ENCODE measurements around the gene IQSEC1. TPM values are rescaled to one million over a fixed set of nuclear protein-coding genes. Genes with fewer than 3 reads are reported as not detected.

The IQSEC1 gene
- total and polyA plus RNA-seq, 4 experiments from 2014 or later = 11.9 to 82.0 (median 62.3) TPM

DNA sequence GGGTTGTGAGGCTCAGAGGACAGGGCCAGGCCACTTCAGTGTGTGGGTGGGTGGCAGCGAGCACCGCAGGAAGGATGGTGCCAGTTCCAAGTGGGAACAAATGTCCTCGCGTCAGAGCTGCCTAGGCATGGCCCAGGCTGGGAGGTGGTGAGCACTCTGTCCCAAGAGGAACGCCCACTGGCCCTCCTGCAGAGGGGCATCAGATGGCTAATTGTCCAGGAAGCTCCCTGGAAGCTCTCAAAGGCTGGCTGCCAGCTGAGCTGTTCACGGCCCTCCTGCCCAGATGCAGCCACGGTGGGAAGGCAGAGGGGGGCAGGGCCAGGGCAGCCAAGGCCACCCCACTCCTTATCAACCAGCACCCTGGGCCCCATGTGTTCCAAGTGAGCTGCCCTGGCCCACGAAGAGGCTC lies 55.2 kb downstream of the IQSEC1 start:
- intact Hi-C loops (cut with micrococcal nuclease) = loop anchor here (10.0 kb wide), 2 partner anchors 397 to 637 kb away; no protein-coding TSS in a partner anchor
- no peak for DNase-seq
- Histone ChIP-seq H3K27me3 (ENCODE audit: insufficient read depth, low read length) (no peaks in the 10 kb centered on the region), H3K36me3 (ENCODE audit: insufficient read depth, low read length) (no peaks in the 10 kb centered on the region), H3K27ac (ENCODE audit: low read depth, low read length) (no peak overlapping the region), H3K9me3 (ENCODE audit: control insufficient read depth in 1 of 2, low read length in 2 of 2) (no peaks in the 10 kb centered on the region), H3K4me1 (ENCODE audit: insufficient read depth, low read length) (peaks cover 38% of the 10 kb centered on the region), H3K4me3 (ENCODE audit: low read length in 2 of 2) (no peak overlapping the region)
- Mint-ChIP-seq H3K4me3 (peak overlapping the region in 1 of 8 donors; percentile 25), H3K36me3 (peaks cover 0 to 6% of the 10 kb centered on the region in 2 donors), H3K9me3 (no peaks in the 10 kb centered on the region), H3K27me3 (no peaks in the 10 kb centered on the region), H3K4me1 (peaks cover 24 to 42% (median 29%) of the 10 kb centered on the region in 4 donors), H3K27ac (peak overlapping the region in 5 of 7 donors; percentile 64 to 100 (median 87))
- CTCF ChIA-PET (ENCODE audit: partially characterized antibody) = interaction anchor here (1.4 to 14.9 kb wide), 3 partner anchors 9 to 34 kb away, joined by 3 to 170 read pairs (median 4); no protein-coding TSS in a partner anchor
- POLR2A ChIA-PET (ENCODE audit: partially characterized antibody) = interaction anchor here (1.0 to 2.0 kb wide), 2 partner anchors 15 to 23 kb away, joined by 3 to 8 read pairs; no protein-coding TSS in a partner anchor

DNA sequence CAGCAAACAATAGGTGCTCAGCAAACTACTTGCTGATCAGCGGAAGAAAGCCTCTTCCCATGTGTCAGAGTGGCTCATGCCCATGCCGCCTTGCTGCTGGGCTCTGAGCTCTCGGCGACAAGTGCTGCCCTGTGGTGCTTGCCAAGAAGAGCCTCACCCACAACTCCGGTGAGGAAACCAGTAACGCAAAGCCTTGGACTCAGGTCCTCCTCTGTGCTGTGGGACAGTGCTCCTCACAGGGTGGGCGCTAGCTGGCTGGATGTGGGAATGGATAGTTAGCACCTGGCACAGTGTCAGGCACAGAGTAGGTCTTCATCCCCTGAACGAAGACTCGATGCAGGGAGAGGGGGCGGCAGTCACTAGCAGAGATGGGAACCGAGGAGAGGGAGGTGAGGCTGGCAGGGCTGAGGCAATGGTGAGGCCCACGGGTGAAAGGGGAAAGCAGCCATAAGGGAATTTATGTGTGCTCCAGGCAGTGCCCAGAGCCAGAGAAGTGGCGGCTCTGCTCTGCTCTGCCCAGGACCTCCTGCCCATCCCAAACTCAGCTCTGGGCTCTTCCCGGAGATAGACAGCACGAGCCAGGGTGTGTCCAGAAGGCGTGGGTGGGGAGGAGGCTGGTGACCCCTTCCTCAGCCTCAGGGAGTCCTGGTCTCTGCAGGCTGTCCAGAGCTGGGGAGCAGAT lies 55.7 kb downstream of the IQSEC1 start:
- Histone ChIP-seq H3K36me3 (ENCODE audit: insufficient read depth, low read length) (no peaks in the 10 kb centered on the region), H3K4me3 (ENCODE audit: low read length in 2 of 2) (no peak overlapping the region), H3K27ac (ENCODE audit: low read depth, low read length) (peak overlapping the region; percentile 99), H3K27me3 (ENCODE audit: insufficient read depth, low read length) (no peaks in the 10 kb centered on the region), H3K4me1 (ENCODE audit: insufficient read depth, low read length) (peaks cover 43% of the 10 kb centered on the region), H3K9me3 (ENCODE audit: control insufficient read depth in 1 of 2, low read length in 2 of 2) (no peaks in the 10 kb centered on the region)
- ChIA-PET CTCF (ENCODE audit: partially characterized antibody) (interaction anchor here (1.4 to 14.9 kb wide), 2 partner anchors 19 to 34 kb away, joined by 3 to 170 read pairs; no protein-coding TSS in a partner anchor), POLR2A (ENCODE audit: partially characterized antibody) (interaction anchor here (1.0 to 9.9 kb wide), 3 partner anchors 17 to 47 kb away, joined by 4 to 74 read pairs (median 8); no protein-coding TSS in a partner anchor)
- Mint-ChIP-seq H3K36me3 (peaks cover 0 to 6% of the 10 kb centered on the region in 2 donors), H3K27me3 (no peaks in the 10 kb centered on the region), H3K9me3 (no peaks in the 10 kb centered on the region), H3K27ac (peak overlapping the region; percentile 90 to 100 (median 100)), H3K4me1 (peaks cover 27 to 47% (median 33%) of the 10 kb centered on the region in 4 donors), H3K4me3 (peak overlapping the region in 7 of 8 donors; percentile 79 to 95 (median 92))
- no peak for DNase-seq
- intact Hi-C loops (cut with micrococcal nuclease) = loop anchor here (10.0 kb wide), 2 partner anchors 397 to 637 kb away; no protein-coding TSS in a partner anchor

DNA sequence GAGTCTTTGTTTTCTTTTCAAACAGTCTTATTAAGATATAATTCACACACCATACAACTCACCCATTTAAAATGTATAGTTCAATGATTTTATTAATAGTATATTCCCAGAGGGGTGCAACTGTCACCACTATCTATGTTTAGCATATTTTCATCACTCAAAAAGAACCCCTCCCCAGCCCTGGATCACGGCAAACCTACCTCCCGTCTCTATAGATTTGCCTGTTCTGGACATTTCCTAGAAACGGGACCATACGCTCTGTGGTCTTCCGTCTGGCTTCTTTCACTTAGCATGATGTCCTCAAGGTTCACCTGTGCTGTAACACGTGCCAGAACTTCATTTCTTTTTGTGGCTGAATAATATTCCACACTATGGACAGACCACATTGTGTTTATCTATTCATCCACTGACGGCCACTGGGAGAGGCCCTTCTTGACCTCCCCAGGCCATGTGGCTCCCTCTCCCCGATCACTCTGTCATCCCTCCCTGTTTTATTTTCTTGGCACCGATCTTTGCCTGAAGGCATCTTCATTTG lies 56.4 kb downstream of the IQSEC1 start:
- no peak for DNase-seq
- intact Hi-C loops (cut with micrococcal nuclease) = loop anchor here (1.0 to 10.0 kb wide), 3 partner anchors 22 to 638 kb away; no protein-coding TSS in a partner anchor
- CTCF ChIA-PET (ENCODE audit: partially characterized antibody) = interaction anchor here (14.9 kb wide), 1 partner anchor 18 kb away, joined by 170 read pairs; no protein-coding TSS in a partner anchor
- Histone ChIP-seq H3K9me3 (ENCODE audit: control insufficient read depth in 1 of 2, low read length in 2 of 2) (no peaks in the 10 kb centered on the region), H3K4me1 (ENCODE audit: insufficient read depth, low read length) (peaks cover 51% of the 10 kb centered on the region), H3K36me3 (ENCODE audit: insufficient read depth, low read length) (no peaks in the 10 kb centered on the region), H3K27ac (ENCODE audit: low read depth, low read length) (peak overlapping the region; percentile 99), H3K27me3 (ENCODE audit: insufficient read depth, low read length) (no peaks in the 10 kb centered on the region), H3K4me3 (ENCODE audit: low read length in 2 of 2) (peak overlapping the region; percentile 32 to 70)
- POLR2A ChIA-PET (ENCODE audit: partially characterized antibody) = interaction anchor here (1.0 to 13.5 kb wide), 6 partner anchors 11 to 53 kb away, joined by 3 to 171 read pairs (median 21); no protein-coding TSS in a partner anchor
- Mint-ChIP-seq H3K36me3 (peaks cover 0 to 8% of the 10 kb centered on the region in 2 donors), H3K27me3 (no peaks in the 10 kb centered on the region), H3K4me1 (peaks cover 34 to 55% (median 40%) of the 10 kb centered on the region in 4 donors), H3K4me3 (peak overlapping the region; percentile 79 to 95 (median 92)), H3K27ac (peak overlapping the region; percentile 90 to 100 (median 100)), H3K9me3 (no peaks in the 10 kb centered on the region)

DNA sequence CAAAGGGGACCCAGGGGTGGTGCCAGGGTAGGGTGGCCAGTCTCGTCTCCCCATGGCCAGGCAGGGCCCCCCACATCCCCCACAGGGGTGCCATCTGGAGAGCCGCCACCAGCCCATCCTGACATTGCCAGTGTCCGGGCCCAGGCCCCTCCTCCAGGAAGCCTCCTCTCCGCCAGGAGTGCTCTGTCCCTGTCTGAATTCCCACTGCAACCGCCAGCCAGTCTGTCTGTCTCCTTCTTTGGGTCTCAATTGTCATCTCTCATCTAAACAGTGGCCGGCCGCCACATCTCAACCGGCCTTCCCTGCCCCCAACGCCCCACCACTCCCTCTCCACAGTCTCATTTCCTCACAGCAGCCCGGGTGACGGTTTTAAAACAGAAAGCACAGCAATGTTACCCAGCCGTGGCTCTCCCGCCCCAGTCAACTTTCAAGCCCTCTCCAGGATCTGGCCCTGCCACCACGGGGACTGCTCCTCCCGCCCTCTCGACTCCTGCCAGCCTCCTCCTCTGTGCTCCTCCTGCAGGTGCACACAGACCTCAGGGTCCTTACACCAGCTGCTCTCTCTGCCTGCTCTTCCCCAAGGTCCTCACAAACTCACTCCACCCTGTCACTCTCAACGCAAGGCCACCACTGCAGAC lies 57.0 kb downstream of the IQSEC1 start:
- Histone ChIP-seq H3K36me3 (ENCODE audit: insufficient read depth, low read length) (no peaks in the 10 kb centered on the region), H3K27me3 (ENCODE audit: insufficient read depth, low read length) (no peaks in the 10 kb centered on the region), H3K4me1 (ENCODE audit: insufficient read depth, low read length) (peaks cover 56% of the 10 kb centered on the region), H3K9me3 (ENCODE audit: control insufficient read depth in 1 of 2, low read length in 2 of 2) (no peaks in the 10 kb centered on the region), H3K27ac (ENCODE audit: low read depth, low read length) (peak overlapping the region; percentile 99), H3K4me3 (ENCODE audit: low read length in 2 of 2) (peak overlapping the region; percentile 63 to 70)
- H3K27me3 Mint-ChIP-seq = no peaks in the 10 kb centered on the region
- no peaks in the 10 kb centered on the region for H3K9me3 Mint-ChIP-seq
- H3K36me3 Mint-ChIP-seq = peaks cover 0 to 13% of the 10 kb centered on the region in 2 donors
- peak overlapping the region; percentile 79 to 95 (median 92) for H3K4me3 Mint-ChIP-seq
- peak; percentile 56 to 77 (median 67) for DNase-seq
- ChIA-PET CTCF (ENCODE audit: partially characterized antibody) (interaction anchor here (0.8 to 14.9 kb wide), 3 partner anchors 18 to 437 kb away, joined by 4 to 170 read pairs (median 6); no protein-coding TSS in a partner anchor), POLR2A (ENCODE audit: partially characterized antibody) (interaction anchor here (0.9 to 13.5 kb wide), 14 partner anchors 11 to 875 kb away, joined by 3 to 171 read pairs (median 4); no protein-coding TSS in a partner anchor)
- H3K27ac Mint-ChIP-seq = peak overlapping the region; percentile 90 to 100 (median 100)
- intact Hi-C loops (cut with micrococcal nuclease) = loop anchor here (1.0 to 10.0 kb wide), 3 partner anchors 22 to 639 kb away; no protein-coding TSS in a partner anchor
- H3K4me1 Mint-ChIP-seq = peaks cover 40 to 60% (median 46%) of the 10 kb centered on the region in 4 donors

DNA sequence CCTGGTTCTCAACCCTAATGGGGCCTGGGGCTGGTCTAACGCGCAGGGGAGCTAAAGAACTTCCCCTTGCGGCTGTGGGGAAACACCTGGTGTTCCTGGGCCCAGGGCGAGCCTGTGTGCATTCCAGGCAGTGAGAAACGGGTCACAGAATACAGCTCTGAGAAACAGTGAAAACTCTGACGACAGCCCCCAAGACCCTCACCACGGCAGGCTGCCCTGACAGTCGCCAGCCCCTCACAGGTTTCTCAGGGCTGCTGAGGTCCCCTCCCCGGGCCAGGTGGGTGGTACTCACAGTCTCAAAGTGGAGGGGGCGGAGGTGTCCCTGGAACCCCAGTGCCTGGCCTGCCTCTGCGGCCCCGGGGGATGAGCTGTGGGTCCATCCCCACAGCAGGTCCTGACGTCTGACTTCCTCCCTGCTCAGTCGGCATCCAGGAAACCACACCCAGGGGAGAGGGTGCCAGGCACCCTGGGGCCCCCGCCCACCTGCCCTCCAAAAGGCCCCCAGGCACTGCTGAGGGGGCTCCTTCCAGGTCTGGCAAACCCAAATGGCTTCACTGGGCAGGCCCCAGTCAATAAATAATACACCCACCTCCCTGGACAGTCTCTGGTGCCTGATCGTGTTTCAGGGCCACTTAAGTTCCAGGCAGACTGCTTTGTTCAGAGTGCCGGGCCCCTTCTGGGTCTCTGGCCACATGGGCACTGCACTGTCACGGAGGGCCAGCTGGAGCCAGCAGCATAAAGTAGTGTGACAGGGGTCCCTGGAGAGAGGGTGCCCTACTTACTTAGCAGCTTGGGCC lies 57.7 kb downstream of the IQSEC1 start:
- H3K36me3 Mint-ChIP-seq = peaks cover 0 to 18% of the 10 kb centered on the region in 2 donors
- POLR2A ChIA-PET (ENCODE audit: partially characterized antibody) = interaction anchor here (0.8 to 13.5 kb wide), 18 partner anchors 10 to 1417 kb away, joined by 3 to 171 read pairs (median 4); partner anchors contain the start of gene IQSEC1

More for the DNA sequence above, 57.7 kb downstream of the IQSEC1 start:
- DNase-seq = peak; percentile 74 to 81 (median 79)
- Histone ChIP-seq H3K27me3 (ENCODE audit: insufficient read depth, low read length) (no peaks in the 10 kb centered on the region), H3K4me1 (ENCODE audit: insufficient read depth, low read length) (peaks cover 63% of the 10 kb centered on the region), H3K27ac (ENCODE audit: low read depth, low read length) (peak overlapping the region; percentile 99), H3K4me3 (ENCODE audit: low read length in 2 of 2) (peak overlapping the region; percentile 63 to 70), H3K9me3 (ENCODE audit: control insufficient read depth in 1 of 2, low read length in 2 of 2) (no peaks in the 10 kb centered on the region), H3K36me3 (ENCODE audit: insufficient read depth, low read length) (no peaks in the 10 kb centered on the region)
- Mint-ChIP-seq H3K27ac (peak overlapping the region; percentile 90 to 100 (median 100)), H3K4me1 (peaks cover 44 to 68% (median 50%) of the 10 kb centered on the region in 4 donors), H3K27me3 (no peaks in the 10 kb centered on the region), H3K9me3 (no peaks in the 10 kb centered on the region), H3K4me3 (peak overlapping the region; percentile 79 to 95 (median 92))
- intact Hi-C loops (cut with micrococcal nuclease) = loop anchor here (1.0 to 10.0 kb wide), 4 partner anchors 21 to 639 kb away; no protein-coding TSS in a partner anchor
- CTCF ChIA-PET (ENCODE audit: partially characterized antibody) = interaction anchor here (0.8 to 14.9 kb wide), 6 partner anchors 17 to 437 kb away, joined by 3 to 170 read pairs (median 4); partner anchors contain the start of gene RPL32

All from CD4-positive, alpha-beta memory T cell (primary cell).